B cell (primary cell): ENCODE measurements around the gene RASA2. TPM values are rescaled to one million over a fixed set of nuclear protein-coding genes. Genes with fewer than 3 reads are reported as not detected.
A peak's percentile ranks its signal among the peaks of the same experiment; 100 is the strongest.

Experiments
- ATAC-seq: fragments of 200-7000 bp; cut with Tn5 transposase; one replicate; pipeline ENCODE4 v1.10.0; 2021; ENCODE audit warnings: low read depth, mild to moderate bottlenecking, moderate number of reproducible peaks, moderate library complexity
- CTCF ChIA-PET: fragments of 350-600 bp; sonication (Branson Sonifier 250); formaldehyde crosslinking; loops from one replicate; lab custom pipeline; 2021; ENCODE audit warnings: antibody characterized with exemption, inconsistent platforms; lab: Charles Lee
- POLR2A ChIA-PET: fragments of 350-600 bp; sonication (Branson Sonifier 250); formaldehyde crosslinking; loops from one replicate; lab custom pipeline; 2021; ENCODE audit warnings: antibody characterized with exemption; lab: Charles Lee
- DNase-seq: peaks from one replicate; pipeline ENCODE4 v3.0.0; 2013
- H2AFZ ChIP-seq: 2 replicates; pipeline ENCODE4 v1.6.1; 2012; ENCODE audit warnings: mild to moderate bottlenecking, low read depth, low read length; ENCODE audit not compliant: insufficient read depth, poor library complexity, severe bottlenecking
- H3K27ac ChIP-seq, 2 donors: 1 replicate in 1 of 2; 2 replicates in 1 of 2; pipeline ENCODE4 v1.5.1; 2012 to 2013; ENCODE audit warnings: low read length in 2 of 2, mild to moderate bottlenecking in 2 of 2, moderate library complexity in 1 of 2
- H3K27me3 ChIP-seq, 4 experiments: fragments of 200-600 bp in 1 of 4; sonication (generic) in 1 of 4; replicated peaks in 1 of 4; 1 replicate in 2 of 4; 2 replicates in 2 of 4; pipeline versions ENCODE4 v1.6.1 to v1.7.0; 2013 to 2016; ENCODE audit warnings: low read length in 3 of 4, mild to moderate bottlenecking in 2 of 4, mixed read lengths in 1 of 4, moderate library complexity in 1 of 4; ENCODE audit not compliant: insufficient read depth in 4 of 4, control insufficient read depth in 3 of 4; ENCODE audit errors: control extremely low read depth in 1 of 4
- H3K36me3 ChIP-seq, 2 experiments: replicated peaks in 1 of 2; 1 replicate in 1 of 2; 2 replicates in 1 of 2; pipeline versions ENCODE4 v1.6.1 to v1.7.1; 2013; ENCODE audit warnings: low read length in 1 of 2; ENCODE audit not compliant: insufficient read depth in 2 of 2, control insufficient read depth in 1 of 2; ENCODE audit errors: control extremely low read depth in 1 of 2, extremely low read depth in 1 of 2
- H3K4me1 ChIP-seq, 2 donors: fragments of 200-600 bp in 1 of 2; sonication (generic) in 1 of 2; 1 replicate in 1 of 2; 2 replicates in 1 of 2; pipeline versions ENCODE4 v1.5.1 to v1.6.1; 2013 to 2017; ENCODE audit warnings: low read length in 2 of 2; ENCODE audit not compliant: control insufficient read depth in 2 of 2, insufficient read depth in 2 of 2
- H3K4me2 ChIP-seq: replicated peaks from 2 replicates; pipeline ENCODE3; 2012; ENCODE audit warnings: mild to moderate bottlenecking, low read depth, low read length; ENCODE audit not compliant: poor library complexity, severe bottlenecking
- H3K4me3 ChIP-seq, 5 experiments: fragments of 200-600 bp in 1 of 5; sonication (generic) in 1 of 5; 1 replicate in 3 of 5; 2 replicates in 2 of 5; pipeline versions ENCODE4 v1.5.1 to v1.7.0; 2011 to 2016; ENCODE audit warnings: low read length in 4 of 5, mild to moderate bottlenecking in 4 of 5, low read depth in 2 of 5, control low read depth in 1 of 5, moderate library complexity in 1 of 5; ENCODE audit not compliant: insufficient read depth in 1 of 5; ENCODE audit errors: control extremely low read depth in 1 of 5, extremely low read depth in 1 of 5
- H3K79me2 ChIP-seq: fragments of 200-600 bp; sonication (generic); one replicate; pipeline ENCODE4 v1.6.0; 2016; ENCODE audit warnings: low read length; ENCODE audit not compliant: control insufficient read depth, insufficient read depth
- H3K9ac ChIP-seq: fragments of 200-600 bp; sonication (generic); 2 replicates; pipeline ENCODE4 v1.6.1; 2017; ENCODE audit warnings: mild to moderate bottlenecking, low read length, moderate library complexity
- H3K9me3 ChIP-seq, 3 donors: one replicate each; pipeline versions ENCODE4 v1.6.1 to v1.7.1; 2013; ENCODE audit warnings: low read length in 2 of 3; ENCODE audit not compliant: control insufficient read depth in 2 of 3, insufficient read depth in 1 of 3; ENCODE audit errors: control extremely low read depth in 1 of 3
- H4K20me1 ChIP-seq: 2 replicates; pipeline ENCODE4 v1.6.0; 2012; ENCODE audit warnings: mild to moderate bottlenecking, low read length; ENCODE audit not compliant: insufficient read depth, control insufficient read depth, poor library complexity, severe bottlenecking
- H3K27ac Mint-ChIP-seq: one replicate; pipeline ENCODE4 v1.8.0; 2021; ENCODE audit warnings: mixed read lengths
- H3K27me3 Mint-ChIP-seq: one replicate; pipeline ENCODE4 v1.8.0; 2021; ENCODE audit warnings: mixed read lengths
- H3K4me1 Mint-ChIP-seq: one replicate; pipeline ENCODE4 v1.8.0; 2021; ENCODE audit warnings: mixed read lengths
- H3K4me3 Mint-ChIP-seq: one replicate; pipeline ENCODE4 v1.8.0; 2021; ENCODE audit warnings: mixed read lengths
- H3K9me3 Mint-ChIP-seq: one replicate; pipeline ENCODE4 v1.8.0; 2022; ENCODE audit warnings: mixed read lengths; ENCODE audit not compliant: insufficient read depth
- EZH2 ChIP-seq: IDR thresholded peaks from 2 replicates; pipeline ENCODE4 v1.6.1; 2012; ENCODE audit warnings: borderline replicate concordance, low read depth, mild to moderate bottlenecking, moderate library complexity, low read length; ENCODE audit not compliant: insufficient read depth, poor library complexity, severe bottlenecking
- WGBS: methylation state at CpG from one replicate; pipeline ENCODE4 v1.1.5; 2013; ENCODE audit warnings: missing lambda C conversion rate; ENCODE audit not compliant: insufficient coverage; 5-methylcytosine and 5-hydroxymethylcytosine counted together
- intact Hi-C: fragments of 100-400 bp; cut with micrococcal nuclease; formaldehyde crosslinking; loops from one replicate; pipeline ENCODE4 v1.10.0; 2022
- polyA plus RNA-seq: library from polyadenylated mRNA; depleted of rRNA; stranded (reverse); fragments of >200 nt; gene quantifications from 2 replicates; pipeline ENCODE4 v1.2.3, GENCODE V29; 2012
- total RNA-seq, 2 donors: library from RNA; stranded (reverse); fragments of 120-200 nt in 1 of 2; gene quantifications; 1 replicate in 1 of 2; 2 replicates in 1 of 2; pipeline versions ENCODE4 v1.2.3 to v1.2.4, GENCODE V29; 2013 to 2022
- TF ChIP-seq, protein P1 (sequence below): fragments of 200-600 bp; IDR thresholded peaks from one replicate; pipeline ENCODE4 v1.8.0; 2022; ENCODE audit warnings: antibody characterized with exemption, mild to moderate bottlenecking

The RASA2 gene
- total and polyA plus RNA-seq, 2 donors (not counting 1 experiment from before 2014, with no cell fraction given) = 12.3 to 47.7 TPM

DNA sequence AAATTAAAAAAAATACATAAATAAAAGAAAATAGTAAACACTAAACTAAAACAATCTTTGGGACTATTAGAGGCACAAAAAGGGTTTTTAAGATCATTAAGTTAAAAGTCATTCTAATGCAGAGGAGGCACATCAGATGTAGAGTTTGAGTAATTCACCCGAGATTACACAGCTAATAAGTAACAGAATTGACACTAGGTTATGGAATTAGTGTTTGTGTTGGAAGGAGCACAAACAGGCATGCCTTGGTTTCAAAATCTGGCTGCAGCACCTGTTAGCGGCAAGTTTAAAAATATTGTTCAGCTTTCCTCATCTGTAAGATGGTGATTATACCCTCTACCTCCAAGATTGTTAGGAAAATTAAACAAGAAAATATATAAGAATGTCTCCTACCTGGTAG is 39.0 kb downstream of the RASA2 start:
- no peak overlapping the region for H3K4me3 Mint-ChIP-seq
- no peak for DNase-seq
- no peak overlapping the region for H3K4me3 ChIP-seq
- no peak overlapping the region for H3K9ac ChIP-seq
- no peaks in the 10 kb centered on the region for H3K9me3 Mint-ChIP-seq
- H4K20me1 ChIP-seq = no peaks in the 10 kb centered on the region
- intact Hi-C loops = loop anchor here (5.0 kb wide), 1 partner anchor 39 kb away; the partner anchor contains the start of gene RASA2
- no peaks in the 10 kb centered on the region for H3K27me3 Mint-ChIP-seq
- peaks cover 78% of the 10 kb centered on the region for H3K4me1 Mint-ChIP-seq
- no peaks in the 10 kb centered on the region for H3K9me3 ChIP-seq
- H3K4me2 ChIP-seq = peak overlapping the region; percentile 44
- ATAC-seq = no peak
- POLR2A ChIA-PET = no interaction called here
- H3K4me1 ChIP-seq = peaks cover 51 to 87% of the 10 kb centered on the region in 2 donors
- WGBS = no CpG with 5 or more reads among the region's 2 CpGs
- CTCF ChIA-PET = interaction anchor here (0.9 to 2.5 kb wide), 3 partner anchors 34 to 67 kb away, joined by 4 to 8 read pairs (median 6); no protein-coding TSS in a partner anchor
- peaks cover 3 to 10% of the 10 kb centered on the region in 2 experiments for H3K36me3 ChIP-seq
- peaks cover 70% of the 10 kb centered on the region for H3K79me2 ChIP-seq
- no peak overlapping the region for H2AFZ ChIP-seq
- H3K27ac ChIP-seq = peak overlapping the region; percentile 47 to 80
- no peaks in the 10 kb centered on the region for H3K27me3 ChIP-seq
- peak overlapping the region; percentile 8 for H3K27ac Mint-ChIP-seq
- TF ChIP-seq, protein P1, sequence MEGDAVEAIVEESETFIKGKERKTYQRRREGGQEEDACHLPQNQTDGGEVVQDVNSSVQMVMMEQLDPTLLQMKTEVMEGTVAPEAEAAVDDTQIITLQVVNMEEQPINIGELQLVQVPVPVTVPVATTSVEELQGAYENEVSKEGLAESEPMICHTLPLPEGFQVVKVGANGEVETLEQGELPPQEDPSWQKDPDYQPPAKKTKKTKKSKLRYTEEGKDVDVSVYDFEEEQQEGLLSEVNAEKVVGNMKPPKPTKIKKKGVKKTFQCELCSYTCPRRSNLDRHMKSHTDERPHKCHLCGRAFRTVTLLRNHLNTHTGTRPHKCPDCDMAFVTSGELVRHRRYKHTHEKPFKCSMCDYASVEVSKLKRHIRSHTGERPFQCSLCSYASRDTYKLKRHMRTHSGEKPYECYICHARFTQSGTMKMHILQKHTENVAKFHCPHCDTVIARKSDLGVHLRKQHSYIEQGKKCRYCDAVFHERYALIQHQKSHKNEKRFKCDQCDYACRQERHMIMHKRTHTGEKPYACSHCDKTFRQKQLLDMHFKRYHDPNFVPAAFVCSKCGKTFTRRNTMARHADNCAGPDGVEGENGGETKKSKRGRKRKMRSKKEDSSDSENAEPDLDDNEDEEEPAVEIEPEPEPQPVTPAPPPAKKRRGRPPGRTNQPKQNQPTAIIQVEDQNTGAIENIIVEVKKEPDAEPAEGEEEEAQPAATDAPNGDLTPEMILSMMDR = no peak
- no peak for TF ChIP-seq EZH2

DNA sequence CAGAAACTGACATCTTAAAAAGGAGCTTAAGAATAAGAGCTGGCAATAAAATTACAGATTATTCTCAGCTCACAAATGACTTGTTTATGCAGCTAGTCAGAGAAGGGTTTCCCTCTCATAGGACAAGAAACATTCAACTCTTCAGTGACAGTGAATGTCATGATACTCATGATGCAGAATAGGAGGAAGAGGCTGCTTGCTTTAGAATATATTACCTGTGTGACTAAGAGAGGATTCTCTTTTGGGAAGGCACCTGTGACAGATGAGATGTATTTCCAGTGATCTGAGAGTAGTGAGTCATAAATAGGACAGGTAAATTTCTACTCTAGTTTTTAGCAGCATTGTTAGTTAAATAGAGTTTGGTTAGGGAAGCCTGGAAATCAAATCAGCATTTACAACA is 39.9 kb downstream of the RASA2 start:
- no peak overlapping the region for H2AFZ ChIP-seq
- no peak for ATAC-seq
- TF ChIP-seq EZH2 = no peak
- TF ChIP-seq, protein P1 = no peak
- DNase-seq = no peak
- H4K20me1 ChIP-seq = no peaks in the 10 kb centered on the region
- no peaks in the 10 kb centered on the region for H3K27me3 Mint-ChIP-seq
- peak overlapping the region; percentile 17 to 80 for H3K27ac ChIP-seq
- peaks cover 51 to 82% of the 10 kb centered on the region in 2 donors for H3K4me1 ChIP-seq
- peaks cover 0 to 8% of the 10 kb centered on the region in 2 experiments for H3K36me3 ChIP-seq
- CTCF ChIA-PET = no interaction called here
- H3K27ac Mint-ChIP-seq = peak overlapping the region; percentile 20
- intact Hi-C loops = loop anchor here (5.0 kb wide), 1 partner anchor 39 kb away; the partner anchor contains the start of gene RASA2
- H3K4me3 Mint-ChIP-seq = peak overlapping the region; percentile 23
- peaks cover 66% of the 10 kb centered on the region for H3K79me2 ChIP-seq
- peak overlapping the region; percentile 30 for H3K4me2 ChIP-seq
- POLR2A ChIA-PET = no interaction called here
- H3K27me3 ChIP-seq = no peaks in the 10 kb centered on the region
- H3K9ac ChIP-seq = peak overlapping the region; percentile 9
- no peaks in the 10 kb centered on the region for H3K9me3 ChIP-seq
- H3K9me3 Mint-ChIP-seq = no peaks in the 10 kb centered on the region
- H3K4me3 ChIP-seq = no peak overlapping the region
- peaks cover 75% of the 10 kb centered on the region for H3K4me1 Mint-ChIP-seq
